ENCODE measurements around the gene PARVB.

The PARVB gene

GRCh38 chr22:44207173-44207980 is 183.3 kb downstream of the PARVB start:
- H3K4me3 ChIP-seq (ENCODE audit: low read depth, low read length): no peak overlapping the region
- DNase-seq (ENCODE audit: low read depth, low spot score): no peak
- CTCF ChIA-PET: interaction anchor here (1.0 kb wide), 1 partner anchor 14 kb away, joined by 3 read pairs; no protein-coding TSS in a partner anchor
- POLR2A ChIA-PET: interaction anchor here (0.7 kb wide), 1 partner anchor 63 kb away, joined by 3 read pairs; no protein-coding TSS in a partner anchor
- TF ChIP-seq, protein P1, sequence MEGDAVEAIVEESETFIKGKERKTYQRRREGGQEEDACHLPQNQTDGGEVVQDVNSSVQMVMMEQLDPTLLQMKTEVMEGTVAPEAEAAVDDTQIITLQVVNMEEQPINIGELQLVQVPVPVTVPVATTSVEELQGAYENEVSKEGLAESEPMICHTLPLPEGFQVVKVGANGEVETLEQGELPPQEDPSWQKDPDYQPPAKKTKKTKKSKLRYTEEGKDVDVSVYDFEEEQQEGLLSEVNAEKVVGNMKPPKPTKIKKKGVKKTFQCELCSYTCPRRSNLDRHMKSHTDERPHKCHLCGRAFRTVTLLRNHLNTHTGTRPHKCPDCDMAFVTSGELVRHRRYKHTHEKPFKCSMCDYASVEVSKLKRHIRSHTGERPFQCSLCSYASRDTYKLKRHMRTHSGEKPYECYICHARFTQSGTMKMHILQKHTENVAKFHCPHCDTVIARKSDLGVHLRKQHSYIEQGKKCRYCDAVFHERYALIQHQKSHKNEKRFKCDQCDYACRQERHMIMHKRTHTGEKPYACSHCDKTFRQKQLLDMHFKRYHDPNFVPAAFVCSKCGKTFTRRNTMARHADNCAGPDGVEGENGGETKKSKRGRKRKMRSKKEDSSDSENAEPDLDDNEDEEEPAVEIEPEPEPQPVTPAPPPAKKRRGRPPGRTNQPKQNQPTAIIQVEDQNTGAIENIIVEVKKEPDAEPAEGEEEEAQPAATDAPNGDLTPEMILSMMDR (IDR thresholded peaks at IDR 0.05; ENCODE audit: insufficient read depth, low read length, missing control alignments): no peak

DNA sequence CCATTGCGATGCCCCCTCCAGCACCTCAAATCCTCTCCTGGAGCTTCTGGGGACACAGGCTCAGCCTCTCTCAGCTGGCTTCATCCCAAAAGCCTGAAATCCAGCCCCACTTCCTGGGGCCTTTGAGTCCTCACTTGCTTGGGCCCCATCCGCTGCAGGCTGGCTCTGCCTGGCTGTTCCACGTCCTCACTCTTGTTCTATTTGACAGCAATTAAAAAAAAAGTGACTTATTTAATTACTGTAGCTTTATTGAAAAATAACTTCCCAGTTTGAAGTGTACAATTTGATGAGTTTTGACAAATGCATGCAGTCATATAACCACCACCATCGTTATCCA is 183.8 kb downstream of the PARVB start:
- TF ChIP-seq, protein P1 (IDR thresholded peaks at IDR 0.05; ENCODE audit: insufficient read depth, low read length, missing control alignments): no peak
- POLR2A ChIA-PET: interaction anchor here (0.7 kb wide), 1 partner anchor 63 kb away, joined by 3 read pairs; no protein-coding TSS in a partner anchor
- DNase-seq (ENCODE audit: low read depth, low spot score): no peak
- CTCF ChIA-PET: no interaction called here
- H3K4me3 ChIP-seq (ENCODE audit: low read depth, low read length): no peak overlapping the region

DNA sequence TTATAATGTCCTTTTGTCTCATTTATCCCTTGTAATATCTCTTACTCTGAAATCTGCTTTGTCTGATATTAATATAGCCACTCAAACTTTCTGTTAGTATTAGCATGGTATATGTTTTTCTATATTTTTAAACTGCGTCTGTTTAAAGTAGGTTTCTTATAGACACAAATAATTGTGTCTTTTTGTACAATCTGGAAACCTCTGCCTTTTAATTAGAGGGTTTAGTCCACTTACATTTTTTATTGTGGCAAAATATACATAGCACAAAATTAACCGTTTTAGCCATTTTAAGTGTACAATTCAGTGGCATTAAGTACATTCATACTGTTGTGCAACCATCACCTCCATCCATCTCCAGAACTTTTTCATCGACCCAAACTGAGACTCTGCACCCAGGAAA is 185.2 kb downstream of the PARVB start:
- ChIA-PET POLR2A (no interaction called here), CTCF (no interaction called here)
- no peak overlapping the region for H3K4me3 ChIP-seq (ENCODE audit: low read depth, low read length)
- TF ChIP-seq, protein P1 (IDR thresholded peaks at IDR 0.05; ENCODE audit: insufficient read depth, low read length, missing control alignments): no peak
- DNase-seq (ENCODE audit: low read depth, low spot score): no peak

DNA sequence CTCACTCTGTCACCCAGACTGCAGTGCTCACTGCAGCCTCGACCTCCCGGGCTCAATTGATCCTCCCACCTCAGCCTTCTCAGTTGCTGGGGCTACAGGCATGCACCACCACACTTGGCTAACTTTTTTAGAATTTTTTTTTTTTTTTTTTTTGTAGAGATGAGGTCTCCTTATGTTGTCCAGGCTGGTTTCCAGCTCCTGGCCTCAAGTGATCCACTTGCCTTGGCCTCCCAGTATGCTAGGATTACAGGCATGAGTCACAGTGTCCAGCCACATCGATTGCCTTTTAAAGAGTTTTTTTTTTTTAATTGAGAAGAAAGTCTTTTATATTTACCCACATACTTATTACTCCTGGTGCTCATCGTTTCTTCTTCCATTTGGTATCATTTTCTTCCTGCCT is 186.6 kb downstream of the PARVB start:
- TF ChIP-seq, protein P1 (IDR thresholded peaks at IDR 0.05; ENCODE audit: insufficient read depth, low read length, missing control alignments): no peak
- H3K4me3 ChIP-seq (ENCODE audit: low read depth, low read length): no peak overlapping the region
- CTCF ChIA-PET: no interaction called here
- POLR2A ChIA-PET: no interaction called here
- no peak for DNase-seq (ENCODE audit: low read depth, low spot score)

DNA sequence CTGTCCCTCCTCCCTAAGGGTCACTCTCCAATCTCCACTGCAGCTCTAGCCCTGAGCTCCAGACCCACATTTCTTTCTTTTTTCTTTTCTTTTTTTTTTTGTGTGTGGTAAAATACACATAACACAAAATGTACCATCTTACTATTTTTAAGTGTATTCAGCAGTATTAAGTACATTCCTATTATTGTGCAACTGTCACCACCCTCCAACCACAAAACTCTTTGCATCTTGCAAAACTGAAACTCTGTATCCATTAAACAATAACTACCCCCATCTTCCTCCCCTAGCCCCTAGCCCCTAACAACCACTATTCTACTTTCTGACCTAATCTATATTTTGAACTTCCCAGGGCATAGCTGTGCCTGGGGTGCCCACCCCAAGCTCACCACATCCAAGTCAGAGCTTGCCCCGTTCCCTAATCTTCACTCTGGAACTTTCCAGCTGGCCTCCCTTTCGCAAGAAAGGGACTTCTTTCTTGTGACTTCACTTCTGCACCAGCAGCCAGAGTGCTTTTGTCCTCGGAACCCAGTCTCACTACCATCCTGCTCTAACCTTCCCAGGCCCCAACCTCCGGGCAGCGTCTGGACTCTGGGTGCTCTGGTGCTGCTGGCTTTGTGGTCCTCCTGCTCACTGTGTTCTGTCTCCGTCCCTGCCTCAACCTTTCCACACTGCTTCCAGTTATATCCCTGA is 187.3 kb downstream of the PARVB start:
- ChIA-PET CTCF (no interaction called here), POLR2A (no interaction called here)
- TF ChIP-seq, protein P1 (IDR thresholded peaks at IDR 0.05; ENCODE audit: insufficient read depth, low read length, missing control alignments): no peak
- H3K4me3 ChIP-seq (ENCODE audit: low read depth, low read length): no peak overlapping the region
- no peak for DNase-seq (ENCODE audit: low read depth, low spot score)
